ENCODE results near the gene SCAF8. TPM values are rescaled to one million over a fixed set of nuclear protein-coding genes. Genes with fewer than 3 reads are reported as not detected.

SCAF8 gene, protein sequence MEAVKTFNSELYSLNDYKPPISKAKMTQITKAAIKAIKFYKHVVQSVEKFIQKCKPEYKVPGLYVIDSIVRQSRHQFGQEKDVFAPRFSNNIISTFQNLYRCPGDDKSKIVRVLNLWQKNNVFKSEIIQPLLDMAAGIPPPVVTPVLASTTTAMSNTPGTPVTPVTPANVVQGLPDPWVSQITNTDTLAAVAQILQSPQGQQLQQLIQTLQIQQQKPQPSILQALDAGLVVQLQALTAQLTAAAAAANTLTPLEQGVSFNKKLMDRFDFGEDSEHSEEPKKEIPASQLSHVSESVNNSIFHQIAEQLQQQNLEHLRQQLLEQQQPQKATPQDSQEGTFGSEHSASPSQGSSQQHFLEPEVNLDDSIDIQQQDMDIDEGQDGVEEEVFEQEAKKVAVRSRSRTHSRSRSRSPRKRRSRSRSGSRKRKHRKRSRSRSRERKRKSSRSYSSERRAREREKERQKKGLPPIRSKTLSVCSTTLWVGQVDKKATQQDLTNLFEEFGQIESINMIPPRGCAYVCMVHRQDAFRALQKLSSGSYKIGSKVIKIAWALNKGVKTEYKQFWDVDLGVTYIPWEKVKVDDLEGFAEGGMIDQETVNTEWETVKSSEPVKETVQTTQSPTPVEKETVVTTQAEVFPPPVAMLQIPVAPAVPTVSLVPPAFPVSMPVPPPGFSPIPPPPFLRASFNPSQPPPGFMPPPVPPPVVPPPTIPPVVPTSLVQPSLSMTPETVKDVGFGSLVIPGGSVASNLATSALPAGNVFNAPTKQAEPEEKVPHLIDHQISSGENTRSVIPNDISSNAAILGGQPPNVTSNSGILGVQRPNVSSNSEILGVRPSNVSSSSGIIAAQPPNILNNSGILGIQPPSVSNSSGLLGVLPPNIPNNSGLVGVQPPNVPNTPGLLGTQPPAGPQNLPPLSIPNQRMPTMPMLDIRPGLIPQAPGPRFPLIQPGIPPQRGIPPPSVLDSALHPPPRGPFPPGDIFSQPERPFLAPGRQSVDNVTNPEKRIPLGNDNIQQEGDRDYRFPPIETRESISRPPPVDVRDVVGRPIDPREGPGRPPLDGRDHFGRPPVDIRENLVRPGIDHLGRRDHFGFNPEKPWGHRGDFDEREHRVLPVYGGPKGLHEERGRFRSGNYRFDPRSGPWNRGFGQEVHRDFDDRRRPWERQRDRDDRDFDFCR (N-terminal part only)
- 23.6 and 47.6 TPM in 2 replicates for total RNA-seq (ENCODE audit: low replicate concordance)

- peak; percentile 76 for DNase-seq (ENCODE audit: low read depth)
- TF ChIP-seq, protein P1, sequence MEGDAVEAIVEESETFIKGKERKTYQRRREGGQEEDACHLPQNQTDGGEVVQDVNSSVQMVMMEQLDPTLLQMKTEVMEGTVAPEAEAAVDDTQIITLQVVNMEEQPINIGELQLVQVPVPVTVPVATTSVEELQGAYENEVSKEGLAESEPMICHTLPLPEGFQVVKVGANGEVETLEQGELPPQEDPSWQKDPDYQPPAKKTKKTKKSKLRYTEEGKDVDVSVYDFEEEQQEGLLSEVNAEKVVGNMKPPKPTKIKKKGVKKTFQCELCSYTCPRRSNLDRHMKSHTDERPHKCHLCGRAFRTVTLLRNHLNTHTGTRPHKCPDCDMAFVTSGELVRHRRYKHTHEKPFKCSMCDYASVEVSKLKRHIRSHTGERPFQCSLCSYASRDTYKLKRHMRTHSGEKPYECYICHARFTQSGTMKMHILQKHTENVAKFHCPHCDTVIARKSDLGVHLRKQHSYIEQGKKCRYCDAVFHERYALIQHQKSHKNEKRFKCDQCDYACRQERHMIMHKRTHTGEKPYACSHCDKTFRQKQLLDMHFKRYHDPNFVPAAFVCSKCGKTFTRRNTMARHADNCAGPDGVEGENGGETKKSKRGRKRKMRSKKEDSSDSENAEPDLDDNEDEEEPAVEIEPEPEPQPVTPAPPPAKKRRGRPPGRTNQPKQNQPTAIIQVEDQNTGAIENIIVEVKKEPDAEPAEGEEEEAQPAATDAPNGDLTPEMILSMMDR (IDR thresholded peaks at IDR 0.05; ENCODE audit: insufficient read depth, low read length) = peak; percentile 62
These were observed at the start of gene SCAF8 for GRCh38 chr6:154733183-154733625. Gene SCAF8, plus strand, starts transcription at chr6:154733416. Its CDS starts 485 bp downstream, at chr6:154733901.

DNA sequence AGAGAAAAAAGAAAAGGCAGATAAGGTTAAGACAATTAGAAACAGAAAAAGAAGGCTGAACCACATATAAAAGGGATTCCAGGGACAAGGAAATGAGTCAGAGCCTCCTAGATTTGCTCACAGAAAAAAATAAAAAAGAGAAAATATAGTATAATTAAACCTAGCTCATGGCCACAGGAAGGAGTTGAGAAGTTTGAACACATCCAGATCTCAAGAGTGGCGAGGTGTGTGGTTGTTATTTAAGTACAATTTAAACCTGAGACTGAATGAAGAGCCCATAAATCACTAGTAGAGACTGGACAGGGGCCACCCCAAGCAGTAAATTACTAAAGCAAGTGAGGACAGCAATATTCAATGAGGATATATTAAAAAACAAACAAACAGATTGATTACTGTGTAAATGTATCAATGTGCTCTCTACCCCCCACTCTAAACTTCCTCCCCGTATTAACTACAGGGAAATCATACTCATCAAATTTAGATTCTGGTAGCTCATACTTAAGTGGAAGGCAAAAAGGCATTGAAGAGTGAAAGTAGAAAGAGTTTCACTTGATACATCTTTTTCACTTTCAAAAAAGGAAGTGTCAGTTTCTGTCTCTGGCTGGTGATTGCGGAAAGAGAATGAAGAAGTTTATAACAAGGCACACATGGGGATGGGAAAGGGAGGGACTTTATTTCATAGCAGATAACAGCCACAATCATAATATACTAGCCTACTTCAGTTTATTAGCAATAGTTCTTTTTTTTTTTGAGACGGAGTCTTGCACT, 49.3 kb upstream of the SCAF8 start:
- TF ChIP-seq, protein P1 (IDR thresholded peaks at IDR 0.05; ENCODE audit: insufficient read depth, low read length) = no peak
- H3K4me3 ChIP-seq (ENCODE audit: low read depth, low read length) = no peak overlapping the region
- DNase-seq (ENCODE audit: low read depth) = peak; percentile 56

More at GRCh38 chr6:154733183-154733625, at the start of gene SCAF8:
- peak within 1 kb of the TSS; percentile 83 for H3K4me3 ChIP-seq (ENCODE audit: low read depth, low read length)

- DNase-seq (ENCODE audit: low read depth) = no peak
- no peak overlapping the region for H3K4me3 ChIP-seq (ENCODE audit: low read depth, low read length)
- TF ChIP-seq, protein P1 (IDR thresholded peaks at IDR 0.05; ENCODE audit: insufficient read depth, low read length) = no peak
These were observed 47.1 kb upstream of the SCAF8 start for GRCh38 chr6:154686162-154686561.

GRCh38 chr6:154689493-154690255, 43.5 kb upstream of the SCAF8 start:
- no peak for DNase-seq (ENCODE audit: low read depth)
- no peak overlapping the region for H3K4me3 ChIP-seq (ENCODE audit: low read depth, low read length)
- TF ChIP-seq, protein P1 (IDR thresholded peaks at IDR 0.05; ENCODE audit: insufficient read depth, low read length) = no peak

DNA sequence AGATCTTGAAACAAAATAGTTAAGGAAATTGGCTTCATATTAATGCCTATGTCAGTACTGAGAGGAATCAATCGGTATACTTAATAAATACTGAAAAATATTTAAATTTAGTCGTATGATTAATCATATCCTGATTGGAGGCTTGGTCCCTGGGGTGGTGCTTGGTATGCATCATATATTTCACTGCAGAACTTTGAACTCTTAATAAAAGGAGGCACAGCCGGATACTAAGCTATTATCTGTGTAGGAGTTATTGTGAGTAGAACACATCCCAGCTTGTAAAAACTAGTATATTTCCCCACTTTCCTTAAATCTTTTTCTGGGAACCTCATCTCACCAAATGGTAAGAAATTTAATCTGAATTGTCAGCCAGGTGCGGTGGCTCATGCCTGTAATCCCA, 42.4 kb upstream of the SCAF8 start:
- H3K4me3 ChIP-seq (ENCODE audit: low read depth, low read length) = no peak overlapping the region
- no peak for DNase-seq (ENCODE audit: low read depth)
- TF ChIP-seq, protein P1 (IDR thresholded peaks at IDR 0.05; ENCODE audit: insufficient read depth, low read length) = no peak
